HG03139 (cell line): Measurements from ENCODE around the gene TAOK3.
"Not testable (repeated sequence)": the region's sequence is repeated elsewhere in the genome, so short reads cannot be mapped to it uniquely, and the experiment has no call there.

Experiments
- ATAC-seq: cut with Tn5 transposase; IDR thresholded peaks from one replicate; pipeline ENCODE4 v1.9.1; 2021; ENCODE audit not compliant: unreplicated experiment

TAOK3 gene

DNA sequence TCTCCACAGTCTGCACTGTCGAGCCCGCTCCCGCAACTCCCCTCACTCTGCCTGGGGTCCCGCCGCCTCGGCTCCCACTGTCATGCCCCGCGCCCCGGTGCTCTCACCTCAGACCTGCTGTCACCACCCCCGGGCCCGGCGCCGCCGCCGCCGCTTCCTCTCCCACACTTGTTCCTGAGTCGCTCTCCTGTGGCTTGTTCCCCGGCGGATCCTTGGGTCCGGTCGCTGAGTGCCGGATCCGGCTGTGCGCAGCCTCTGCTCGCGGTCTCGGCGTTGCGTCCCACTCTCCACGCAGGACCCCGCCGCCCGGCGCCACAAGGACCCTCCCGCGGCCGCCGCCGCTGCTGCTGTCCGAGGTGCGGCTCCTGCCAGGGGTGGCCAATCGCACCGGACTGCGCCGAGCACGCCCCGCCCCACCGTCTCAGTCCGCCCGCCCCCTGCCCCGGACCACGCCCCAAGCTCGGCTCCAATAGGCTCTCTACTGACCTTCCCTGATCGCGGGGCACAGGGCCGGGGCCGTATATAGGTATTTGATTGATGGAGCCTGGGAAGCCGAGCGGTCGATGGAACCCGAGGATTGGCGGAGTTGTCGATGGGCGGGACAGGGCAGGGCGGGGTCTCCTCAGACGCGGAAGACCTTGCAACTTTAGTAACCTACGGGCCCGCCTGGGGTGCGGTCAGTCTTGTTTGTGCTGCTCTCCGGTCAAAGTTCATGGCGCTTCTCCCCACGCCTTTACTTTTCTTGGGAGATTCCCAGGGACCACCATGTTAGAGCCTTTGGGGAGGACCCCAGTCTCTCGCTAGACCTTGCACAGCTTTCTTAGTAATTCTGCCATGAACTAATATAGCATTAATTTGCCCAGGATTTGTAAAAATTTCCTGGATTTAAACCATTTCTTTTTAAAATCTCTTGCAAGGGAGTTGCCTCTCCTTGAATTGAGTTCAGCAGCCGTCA is at the start of gene TAOK3:
Gene TAOK3 (minus strand): TSS at position 367 of the 955 bp plus-strand sequence. CDS start 117,340 bp downstream, outside the sequence.
- ATAC-seq: peak; percentile 69

DNA sequence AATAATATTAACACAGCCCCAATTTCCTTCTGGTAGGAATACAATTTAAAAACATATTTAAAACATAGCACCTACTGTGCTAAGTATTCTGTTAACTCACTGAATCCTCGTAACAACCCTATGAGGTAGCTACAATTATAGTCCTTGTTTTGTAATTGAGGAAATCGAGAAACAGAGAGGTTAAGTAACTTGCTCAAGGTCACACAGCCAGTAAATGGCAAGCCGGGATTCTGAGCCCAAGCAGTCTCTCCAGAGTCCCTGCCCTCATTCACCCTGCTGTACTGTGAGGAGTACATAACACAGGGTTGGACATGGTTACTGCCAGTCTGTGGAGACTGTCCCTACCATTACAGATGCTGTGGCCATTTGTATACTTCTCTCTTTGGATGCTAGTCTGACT is 48.0 kb upstream of the TAOK3 start:
- no peak for ATAC-seq

DNA sequence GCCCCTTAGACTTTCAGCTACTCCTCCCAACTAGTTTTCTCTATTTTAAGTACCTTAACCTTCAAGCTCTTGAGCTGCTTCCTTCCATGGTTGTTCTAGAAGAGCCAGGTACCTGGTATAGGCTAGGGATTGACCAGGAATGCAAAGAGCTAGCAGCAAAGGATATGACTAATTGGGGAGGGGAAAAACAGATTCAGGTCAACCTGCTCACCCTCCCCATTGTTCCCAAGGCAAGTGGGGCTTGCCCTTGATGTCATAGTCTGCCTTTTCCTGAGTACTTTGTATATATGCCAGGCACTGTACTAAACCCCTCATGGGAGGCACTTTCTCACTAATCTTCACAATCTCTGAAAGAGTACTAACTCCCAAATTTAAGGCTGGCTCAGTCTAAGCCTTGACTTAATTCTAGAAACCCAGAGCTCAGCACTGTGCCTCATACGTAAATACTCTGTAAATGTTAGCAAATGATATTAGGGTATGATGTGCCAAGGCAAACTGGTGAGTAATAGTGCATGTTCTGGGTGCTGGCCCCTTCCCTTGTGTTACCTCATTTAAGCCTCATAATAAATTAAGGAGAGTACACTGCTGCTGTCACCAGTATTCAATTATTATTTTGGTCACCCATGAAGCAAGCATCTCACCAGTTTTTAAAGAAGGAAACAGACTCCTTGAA is 45.8 kb upstream of the TAOK3 start:
- ATAC-seq: no peak

DNA sequence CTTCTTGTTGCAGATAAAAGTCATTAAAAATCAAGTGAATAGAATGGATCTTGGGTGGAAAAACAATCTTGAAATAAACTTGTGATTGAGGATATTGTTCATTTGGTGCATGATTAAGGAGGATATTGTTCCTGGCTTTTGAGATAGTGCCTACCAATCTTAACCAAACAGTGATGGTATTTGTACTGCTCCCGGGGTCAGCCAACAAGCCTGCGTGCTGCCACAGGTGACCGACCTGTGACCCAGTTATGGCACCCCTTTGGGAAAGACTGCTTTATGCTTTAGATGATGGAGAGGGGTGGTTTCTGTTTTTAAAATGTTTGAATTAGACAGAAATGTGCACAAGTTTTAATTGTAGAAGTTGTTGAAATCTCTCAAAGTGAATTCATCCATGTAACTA is 45.2 kb upstream of the TAOK3 start:
- ATAC-seq: no peak

DNA sequence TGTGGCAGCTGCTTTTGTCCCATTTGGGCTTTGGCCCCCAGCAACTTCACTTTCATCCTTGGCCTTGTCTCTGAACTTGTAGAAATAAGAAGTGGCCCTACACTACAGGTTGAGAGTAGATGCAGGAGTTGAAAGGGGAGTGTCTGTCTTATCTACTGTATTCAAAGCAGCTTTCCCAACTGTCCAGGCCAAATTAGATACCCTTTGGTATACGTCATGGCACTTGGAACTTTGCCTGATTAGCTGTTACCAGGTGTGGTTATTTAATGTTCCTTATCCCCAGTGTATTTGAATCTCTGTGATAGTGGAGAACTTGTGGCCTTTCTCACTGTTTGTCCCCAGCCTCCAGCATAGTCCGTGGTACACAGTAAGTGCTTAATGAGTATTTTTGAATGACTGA is 37.1 kb upstream of the TAOK3 start:
- no peak for ATAC-seq

DNA sequence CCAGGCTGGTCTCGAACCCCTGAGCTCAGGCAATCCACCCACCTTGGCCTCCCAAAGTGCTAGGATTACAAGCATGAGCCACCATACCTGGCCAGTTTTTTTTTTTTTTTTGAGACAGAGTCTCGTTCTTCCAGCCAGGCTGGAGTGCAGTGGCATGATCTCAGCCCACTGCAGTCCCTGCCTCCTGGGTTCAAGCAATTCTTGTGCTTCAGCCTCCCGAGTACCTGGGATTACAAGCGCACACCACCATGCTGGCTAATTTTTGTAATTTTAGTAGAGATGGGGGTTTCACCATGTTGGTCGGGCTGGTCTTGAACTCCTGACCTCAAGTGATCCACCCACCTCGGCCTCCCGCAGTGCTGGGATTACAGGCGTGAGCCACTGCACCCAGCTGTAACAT is 35.5 kb upstream of the TAOK3 start:
- ATAC-seq: not testable (repeated sequence)

DNA sequence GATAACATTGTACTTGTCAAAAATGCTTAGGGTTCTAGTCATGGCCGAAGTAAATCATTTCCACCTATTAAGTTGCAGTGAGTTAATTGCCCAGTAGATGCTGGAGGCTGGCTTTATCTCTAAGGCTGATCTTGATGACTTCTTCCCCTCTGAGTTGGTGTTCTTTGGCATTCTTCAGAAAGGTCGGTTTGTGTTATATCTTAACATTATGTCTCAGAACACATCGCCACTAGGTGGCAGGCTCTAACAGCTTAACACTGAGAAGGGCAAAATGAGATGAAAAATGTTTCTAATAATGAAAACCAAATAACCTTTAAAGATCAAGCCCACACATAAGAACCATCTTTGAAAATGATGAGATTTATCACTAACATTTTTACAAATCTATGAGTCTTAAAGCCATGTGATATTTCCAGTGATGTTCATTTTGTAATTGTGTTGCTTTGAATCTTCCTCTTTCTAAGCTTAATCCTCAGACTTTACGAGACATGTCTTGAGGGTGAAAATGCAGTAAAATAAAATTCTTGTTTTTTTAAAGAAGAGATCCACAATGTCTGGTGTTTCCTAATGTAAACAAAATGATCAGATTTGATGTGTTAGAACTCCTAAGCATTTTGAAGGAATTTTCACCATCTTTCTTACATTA is 32.3 kb upstream of the TAOK3 start:
- ATAC-seq: no peak

DNA sequence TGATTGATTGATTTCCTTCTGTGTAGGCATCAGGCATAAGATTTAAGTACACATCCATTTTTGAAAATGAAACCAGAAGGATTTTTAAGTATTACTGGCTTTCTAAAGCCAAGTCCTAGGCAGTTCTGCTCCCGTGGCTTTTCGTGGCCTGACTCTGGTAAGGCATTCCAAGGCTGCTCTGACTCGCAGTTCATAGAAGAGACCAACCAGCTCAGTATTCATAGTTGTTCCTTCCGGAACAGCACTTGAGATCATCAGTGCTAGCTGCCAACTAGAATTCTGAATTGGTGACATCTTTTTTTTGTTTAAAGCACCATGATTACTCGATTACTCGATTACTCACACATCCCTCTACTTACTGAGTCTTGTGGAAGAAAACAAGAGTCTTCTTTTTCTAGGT is 29.5 kb upstream of the TAOK3 start:
- ATAC-seq: no peak

DNA sequence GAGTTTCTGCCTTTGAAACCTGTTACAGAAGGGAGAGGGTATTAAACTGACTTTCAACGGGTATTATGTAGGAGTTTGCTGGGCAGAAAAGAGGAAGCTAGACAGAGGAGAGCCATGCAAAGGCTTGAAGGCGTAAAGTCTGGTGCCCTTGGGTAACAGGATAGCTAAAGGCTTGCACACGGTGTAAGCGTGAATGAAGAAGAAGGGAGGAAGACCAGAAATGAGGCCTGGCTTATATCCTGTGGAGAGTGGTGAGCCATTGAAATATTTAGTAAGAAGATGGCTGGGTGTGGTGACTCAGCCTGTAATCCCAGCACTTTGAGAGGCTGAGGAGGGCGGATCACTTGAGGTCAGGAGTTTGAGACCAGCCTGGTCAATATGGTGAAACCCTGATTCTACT is 26.2 kb upstream of the TAOK3 start:
- no peak for ATAC-seq

DNA sequence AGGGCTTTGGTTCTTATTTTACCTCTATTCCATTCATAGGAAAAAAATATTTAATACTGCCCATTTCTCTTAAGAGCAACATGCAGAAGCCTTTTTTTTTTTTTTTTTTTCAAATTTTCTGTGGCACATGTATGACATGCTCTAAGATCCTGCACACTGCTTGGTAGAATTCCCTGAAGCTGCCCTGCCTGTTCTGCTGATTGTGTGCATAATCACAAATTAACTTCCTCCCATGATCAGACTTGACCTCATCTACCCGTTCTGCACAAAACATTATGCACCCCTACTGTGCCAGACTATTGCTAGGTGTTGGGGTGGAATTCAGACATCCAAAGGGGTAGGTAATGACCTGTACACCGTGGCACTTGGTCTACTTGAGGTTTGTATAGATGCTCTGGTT is 25.8 kb upstream of the TAOK3 start:
- no peak for ATAC-seq

DNA sequence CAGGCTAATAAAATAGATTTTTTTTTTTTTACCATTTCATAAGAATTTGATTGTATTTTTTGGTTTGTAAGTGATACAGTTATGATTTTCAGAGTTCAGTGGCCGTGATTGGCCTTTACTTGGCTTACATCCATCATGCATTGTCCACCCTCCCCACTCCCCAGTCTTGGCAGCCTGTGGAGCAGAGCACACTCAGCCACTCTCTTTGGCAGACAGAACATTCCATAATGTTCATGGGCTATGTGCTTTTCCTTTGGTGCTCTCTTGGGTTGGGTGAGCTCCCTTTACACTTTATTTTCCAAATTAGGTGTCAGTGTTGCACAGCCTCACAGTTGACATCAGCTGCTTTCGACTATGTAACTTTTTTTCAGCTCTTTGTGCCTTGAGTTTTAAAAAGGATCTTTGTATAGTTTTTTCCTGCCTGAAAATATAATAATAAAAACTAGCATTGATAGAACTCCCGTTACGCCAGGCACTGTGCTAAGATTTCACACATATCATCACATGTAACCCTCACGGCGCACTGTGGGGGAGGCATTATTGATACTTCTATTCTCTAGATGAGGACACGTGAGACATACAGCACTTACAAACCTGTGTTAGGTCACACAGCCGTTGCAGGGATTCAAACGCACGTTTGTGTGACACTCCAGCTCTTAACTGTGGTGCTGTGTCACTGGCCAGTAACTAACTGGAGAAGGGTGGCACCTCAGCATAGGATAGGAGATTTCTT is 25.2 kb upstream of the TAOK3 start:
- no peak for ATAC-seq

DNA sequence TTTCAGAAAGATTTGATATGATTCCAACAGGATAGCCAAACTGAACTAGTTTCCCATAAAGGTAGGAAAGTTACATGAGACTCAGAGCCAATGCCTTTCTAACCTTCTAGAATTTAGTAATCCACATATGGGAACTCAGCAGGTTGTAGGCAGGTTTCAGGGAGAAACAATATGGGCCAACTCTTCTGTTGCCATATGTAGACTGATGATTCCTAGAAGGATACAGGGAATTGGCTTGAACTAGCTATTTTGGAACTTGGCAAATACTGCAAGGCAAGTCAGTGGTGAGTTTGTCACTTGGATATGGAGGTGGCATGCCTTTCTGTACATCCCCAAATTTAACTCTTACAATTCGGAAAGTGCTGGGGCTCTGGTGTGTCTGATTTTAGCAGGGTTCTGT is 19.1 kb upstream of the TAOK3 start:
- ATAC-seq: no peak

DNA sequence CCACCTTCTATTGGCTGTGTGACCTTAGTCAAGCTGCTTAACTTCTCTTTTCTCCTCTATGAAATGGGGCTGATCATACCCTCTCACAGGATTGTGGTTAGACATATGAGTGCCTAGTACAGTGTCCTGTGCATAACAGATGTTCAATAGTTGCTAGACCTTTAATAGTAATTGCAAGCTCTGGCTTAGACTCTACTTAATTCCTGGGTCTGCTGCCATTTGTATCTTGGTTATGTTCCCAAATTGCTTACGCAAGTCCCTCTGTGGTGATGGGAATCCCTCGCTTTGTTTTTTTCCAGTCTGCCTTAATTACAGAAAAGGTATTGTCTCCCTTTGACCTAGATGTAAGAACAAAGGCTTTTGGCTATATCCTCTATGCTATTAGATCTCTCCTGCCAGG is 18.7 kb upstream of the TAOK3 start:
- no peak for ATAC-seq

DNA sequence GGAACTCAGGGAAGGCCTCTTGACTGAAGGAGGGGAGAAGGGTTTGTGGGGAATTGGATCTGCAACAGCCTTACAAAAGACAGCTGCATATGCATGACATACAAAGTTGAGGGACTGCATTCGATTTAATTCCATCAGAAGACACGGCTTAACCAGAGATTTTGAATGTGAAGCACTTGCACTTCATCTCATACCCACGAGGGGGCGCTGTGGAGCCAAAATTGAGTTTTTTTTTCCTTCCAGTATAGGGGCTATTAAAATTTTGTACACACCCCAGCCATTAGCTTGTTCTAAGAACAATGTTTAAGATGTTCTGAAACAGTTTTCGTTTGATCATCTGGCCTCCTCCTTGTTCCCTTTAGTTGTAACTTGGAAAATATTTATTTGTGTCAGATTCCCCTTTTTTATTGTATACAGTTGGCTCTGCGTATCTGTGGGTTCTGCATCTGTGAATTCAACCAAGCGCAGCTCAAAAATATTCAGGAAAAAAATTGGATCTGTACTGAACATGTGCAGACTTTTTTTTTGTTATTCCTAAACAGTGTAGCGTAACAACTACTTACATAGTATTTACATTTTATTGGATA is 5.3 kb upstream of the TAOK3 start:
- ATAC-seq: no peak

DNA sequence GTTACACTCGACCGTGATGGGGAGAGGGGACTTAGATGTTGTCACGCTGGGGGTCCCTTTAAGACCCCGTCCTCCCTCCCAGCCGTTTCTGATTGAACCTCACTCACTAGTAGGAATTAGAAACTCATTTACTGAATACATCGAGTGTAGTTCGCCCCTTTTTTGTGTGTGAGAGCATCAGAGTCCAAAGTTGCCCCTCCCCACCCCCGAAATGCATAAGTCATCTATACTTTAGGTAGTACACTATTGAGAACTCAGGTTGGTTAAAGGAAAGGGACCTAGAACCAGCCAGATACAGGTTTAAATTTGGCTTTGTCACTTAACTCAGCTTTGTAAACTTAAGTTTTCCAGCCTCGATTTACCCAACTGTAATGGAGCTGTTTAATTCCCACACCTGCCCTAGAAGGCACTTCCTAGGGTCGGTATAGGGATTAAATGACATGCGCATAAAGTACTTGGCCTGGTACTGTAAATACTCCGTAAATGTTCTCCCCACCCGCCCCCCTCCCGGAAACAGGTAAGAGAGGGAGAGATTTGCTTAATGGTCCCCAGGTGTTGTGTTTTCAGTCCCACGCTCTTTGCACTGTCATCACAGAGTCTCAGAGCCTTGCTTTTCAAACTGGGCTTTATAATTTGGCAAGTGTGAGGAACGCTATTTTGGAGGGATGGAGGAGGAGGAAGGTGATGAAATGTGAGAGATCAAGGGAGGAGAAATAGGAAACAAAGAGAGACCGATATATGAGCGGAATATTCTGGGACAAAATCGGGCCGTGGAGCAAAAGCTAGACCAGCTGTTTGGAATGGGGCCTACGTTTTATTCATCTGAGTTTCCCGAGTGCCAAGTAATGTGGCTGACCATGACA is 4.5 kb upstream of the TAOK3 start:
- no peak for ATAC-seq

DNA sequence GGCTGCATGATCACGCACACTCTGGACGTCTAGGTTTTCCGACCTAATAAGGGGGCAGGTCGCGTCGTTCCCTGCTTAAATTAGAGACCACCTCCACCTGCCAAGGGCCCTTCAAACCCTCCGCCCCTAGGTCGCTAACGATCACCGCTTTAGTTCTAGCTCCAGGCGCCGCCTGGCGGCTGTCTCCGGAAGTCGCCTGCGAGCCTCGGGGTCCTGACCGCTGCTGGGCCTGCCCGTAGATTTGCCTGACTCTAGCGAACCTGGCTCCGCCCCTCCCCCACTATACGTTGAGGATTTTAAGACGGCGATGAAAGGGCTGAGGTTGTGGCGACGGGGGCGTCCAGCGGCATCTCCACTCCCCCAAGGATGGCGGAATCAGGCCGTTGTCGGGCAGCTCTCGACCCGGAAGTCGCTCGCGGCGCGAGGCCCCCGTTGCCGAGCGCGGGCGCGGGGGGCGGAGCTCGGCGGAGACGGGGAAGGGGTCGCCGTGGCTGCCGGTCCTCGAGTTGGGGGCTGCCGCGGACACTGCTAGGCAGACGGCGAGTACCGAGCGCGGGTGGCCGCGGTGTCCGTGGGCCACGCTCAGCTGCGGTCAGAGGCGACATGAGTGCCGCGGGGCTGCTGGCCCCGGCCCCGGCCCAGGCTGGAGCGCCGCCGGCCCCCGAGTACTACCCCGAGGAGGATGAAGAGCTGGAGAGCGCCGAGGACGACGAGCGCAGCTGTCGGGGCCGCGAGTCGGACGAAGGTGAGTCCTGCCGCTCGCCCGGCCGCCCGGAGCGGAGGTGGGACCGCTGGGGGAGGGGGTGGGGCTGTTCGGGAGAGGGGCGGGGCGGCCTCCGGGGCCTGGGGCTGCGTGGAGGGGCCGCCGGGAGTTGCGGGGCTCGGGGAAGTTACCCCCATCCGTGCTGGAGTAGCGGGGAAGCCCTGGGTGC is 3.6 kb upstream of the TAOK3 start, which contains the start of gene SUDS3:
Gene SUDS3 (plus strand): TSS at position 467 of the 932 bp plus-strand sequence. CDS start 137 bp downstream, at position 604.
- ATAC-seq: peak; percentile 35

DNA sequence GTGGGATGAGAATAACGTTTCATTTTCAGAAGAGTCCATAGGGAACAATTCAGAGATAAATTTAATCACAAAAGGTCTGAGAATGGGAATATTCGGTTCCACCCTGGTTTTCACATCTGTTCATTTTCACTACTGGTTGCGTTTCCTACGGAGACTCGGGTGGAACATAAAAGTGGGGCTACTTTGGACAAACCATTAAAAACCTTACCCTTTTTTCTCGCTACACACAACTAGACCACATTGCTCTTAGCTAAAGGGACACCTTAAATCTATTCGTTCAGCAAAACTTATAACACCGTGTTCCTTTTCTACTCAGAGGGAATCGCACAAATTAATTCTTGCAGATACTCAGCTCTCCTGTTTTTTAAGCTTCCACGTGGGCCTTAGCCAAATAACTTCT is 2.6 kb upstream of the TAOK3 start:
- ATAC-seq: no peak

DNA sequence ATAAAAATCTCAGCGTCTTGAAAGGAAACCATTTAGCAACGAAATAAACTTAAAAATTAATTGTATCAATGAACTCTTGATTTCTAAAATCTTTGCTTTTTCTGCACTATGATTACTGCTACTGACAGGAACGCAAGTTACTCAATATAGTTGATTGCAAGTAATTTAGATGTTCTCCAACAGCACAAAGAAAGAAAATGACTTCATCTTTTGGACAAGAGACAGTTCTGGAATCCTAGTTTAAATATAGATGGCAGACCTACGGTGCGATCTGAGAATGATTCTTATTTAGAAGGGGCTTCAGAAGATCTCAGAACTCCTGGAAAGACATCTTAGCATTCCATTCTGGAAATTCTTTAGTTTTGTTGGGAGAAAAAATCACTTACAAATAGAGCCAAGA is 2.2 kb upstream of the TAOK3 start:
- ATAC-seq: no peak
